ENCODE data around the gene USPL1.

DNA sequence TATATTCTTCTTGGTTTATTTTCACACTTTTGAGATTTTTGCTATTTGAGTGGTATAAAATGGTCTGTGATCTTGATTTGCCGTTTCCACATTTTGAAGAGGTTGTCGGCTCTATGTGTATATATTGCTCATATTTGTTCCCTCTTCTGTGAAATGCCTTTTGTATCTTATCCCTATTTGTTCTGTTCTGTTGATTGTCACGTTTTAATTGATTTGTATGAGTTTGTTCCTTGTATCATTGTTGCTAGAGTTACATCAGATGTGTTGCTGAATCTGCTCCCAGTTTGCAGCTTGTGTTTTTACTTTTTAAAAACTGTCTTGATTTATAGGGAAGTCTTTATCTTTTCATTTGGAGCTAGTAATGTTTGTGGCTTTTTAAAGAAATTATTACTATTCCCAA is 17.1 kb downstream of the USPL1 start:
- TF ChIP-seq, protein P1, sequence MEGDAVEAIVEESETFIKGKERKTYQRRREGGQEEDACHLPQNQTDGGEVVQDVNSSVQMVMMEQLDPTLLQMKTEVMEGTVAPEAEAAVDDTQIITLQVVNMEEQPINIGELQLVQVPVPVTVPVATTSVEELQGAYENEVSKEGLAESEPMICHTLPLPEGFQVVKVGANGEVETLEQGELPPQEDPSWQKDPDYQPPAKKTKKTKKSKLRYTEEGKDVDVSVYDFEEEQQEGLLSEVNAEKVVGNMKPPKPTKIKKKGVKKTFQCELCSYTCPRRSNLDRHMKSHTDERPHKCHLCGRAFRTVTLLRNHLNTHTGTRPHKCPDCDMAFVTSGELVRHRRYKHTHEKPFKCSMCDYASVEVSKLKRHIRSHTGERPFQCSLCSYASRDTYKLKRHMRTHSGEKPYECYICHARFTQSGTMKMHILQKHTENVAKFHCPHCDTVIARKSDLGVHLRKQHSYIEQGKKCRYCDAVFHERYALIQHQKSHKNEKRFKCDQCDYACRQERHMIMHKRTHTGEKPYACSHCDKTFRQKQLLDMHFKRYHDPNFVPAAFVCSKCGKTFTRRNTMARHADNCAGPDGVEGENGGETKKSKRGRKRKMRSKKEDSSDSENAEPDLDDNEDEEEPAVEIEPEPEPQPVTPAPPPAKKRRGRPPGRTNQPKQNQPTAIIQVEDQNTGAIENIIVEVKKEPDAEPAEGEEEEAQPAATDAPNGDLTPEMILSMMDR (IDR thresholded peaks at IDR 0.05): no peak
- TF ChIP-seq POLR2A (IDR thresholded peaks at IDR 0.05): no peak
